Smooth muscle cell (in vitro differentiated cells): ENCODE measurements around the gene GPR101. TPM values are rescaled to one million over a fixed set of nuclear protein-coding genes. Genes with fewer than 3 reads are reported as not detected.

ENCODE experiments used
- DNase-seq: peaks from one replicate; lab custom pipeline; 2025; ENCODE audit not compliant: unreplicated experiment; lab: John Stamatoyannopoulos, UW
- H2AFZ ChIP-seq: fragments of 200-600 bp; sonication (generic); 2 replicates; pipeline ENCODE4 v1.6.0; 2016; ENCODE audit warnings: antibody characterized with exemption, low read depth, mild to moderate bottlenecking
- H3F3A ChIP-seq: fragments of 200-600 bp; sonication (generic); 2 replicates; pipeline ENCODE4 v1.6.0; 2017; ENCODE audit warnings: antibody characterized with exemption, low read depth
- H3K27ac ChIP-seq: fragments of 200-600 bp; sonication (generic); 2 replicates; pipeline ENCODE4 v1.5.1; 2016; ENCODE audit warnings: low read depth, mild to moderate bottlenecking
- H3K27me3 ChIP-seq: fragments of 200-600 bp; sonication (generic); 2 replicates; pipeline ENCODE4 v1.6.1; 2016; ENCODE audit warnings: low read depth, mild to moderate bottlenecking
- H3K36me3 ChIP-seq: fragments of 200-600 bp; sonication (generic); 2 replicates; pipeline ENCODE4 v1.5.1; 2016; ENCODE audit warnings: low read depth
- H3K4me1 ChIP-seq: fragments of 200-600 bp; sonication (generic); 2 replicates; pipeline ENCODE4 v1.5.1; 2016; ENCODE audit warnings: low read depth
- H3K4me2 ChIP-seq: fragments of 200-600 bp; sonication (generic); 2 replicates; pipeline ENCODE4 v1.6.0; 2016; ENCODE audit warnings: mild to moderate bottlenecking
- H3K4me3 ChIP-seq: fragments of 200-600 bp; sonication (generic); 2 replicates; pipeline ENCODE4 v1.5.1; 2016; ENCODE audit warnings: mild to moderate bottlenecking
- H3K79me2 ChIP-seq: fragments of 200-600 bp; sonication (generic); 2 replicates; pipeline ENCODE4 v1.6.0; 2016; ENCODE audit warnings: low read depth, mild to moderate bottlenecking
- H3K9ac ChIP-seq: fragments of 200-600 bp; sonication (generic); 2 replicates; pipeline ENCODE4 v1.6.0; 2016; ENCODE audit warnings: low read depth
- H3K9me3 ChIP-seq: fragments of 200-600 bp; sonication (generic); replicated peaks from 2 replicates; pipeline ENCODE4 v1.5.1; 2016; ENCODE audit warnings: low read depth
- H4K20me1 ChIP-seq: fragments of 200-600 bp; sonication (generic); 2 replicates; pipeline ENCODE4 v1.6.0; 2016; ENCODE audit warnings: low read depth
- CTCF ChIP-seq: fragments of 200-600 bp; sonication (generic); IDR thresholded peaks from 2 replicates; pipeline ENCODE4 v1.5.1; 2017; ENCODE audit warnings: borderline replicate concordance, mild to moderate bottlenecking, antibody characterized with exemption; ENCODE audit not compliant: insufficient read depth, poor library complexity, severe bottlenecking
- WGBS: methylation state at CpG from one replicate; pipeline ENCODE4 v1.1.7; 2016; ENCODE audit warnings: low lambda C conversion rate; 5-methylcytosine and 5-hydroxymethylcytosine counted together
- polyA plus RNA-seq: library from polyadenylated mRNA; unstranded; fragments of >200 nt; fragmentation: Nextera tagmentation; extraction: Ambion mirVana; gene quantifications from 2 replicates; pipeline ENCODE4 v1.2.1, GENCODE V29; 2016
- total RNA-seq: library from RNA; depleted of rRNA; stranded (reverse); fragments of >200 nt; gene quantifications from 2 replicates; pipeline ENCODE4 v1.2.3, GENCODE V29; 2014

Gene GPR101
- total and polyA plus RNA-seq, 2 experiments from 2014 or later: not detected

- H3K4me1 ChIP-seq: no peaks in the 10 kb centered on the region
- no peak for DNase-seq
- 48% methylated on average over 35 of the region's 37 CpGs for WGBS
- H3K79me2 ChIP-seq: no peaks in the 10 kb centered on the region
- H3K4me2 ChIP-seq: peak overlapping the region; percentile 80
- no peak for TF ChIP-seq CTCF
- H3K27ac ChIP-seq: no peak overlapping the region
- H3K9ac ChIP-seq: no peak overlapping the region
- no peaks in the 10 kb centered on the region for H3K36me3 ChIP-seq
- no peaks in the 10 kb centered on the region for H4K20me1 ChIP-seq
- no peaks in the 10 kb centered on the region for H3F3A ChIP-seq
- H3K4me3 ChIP-seq: peak overlapping the region; percentile 46
- peaks cover 54% of the 10 kb centered on the region for H3K27me3 ChIP-seq
- H3K9me3 ChIP-seq: no peaks in the 10 kb centered on the region
- H2AFZ ChIP-seq: peak overlapping the region; percentile 84
Observed at GRCh38 chrX:137052643-137053235, 18.9 kb upstream of the GPR101 start.

GRCh38 chrX:137051978-137052642 lies 18.3 kb upstream of the GPR101 start:
- H3K4me2 ChIP-seq: peak overlapping the region; percentile 80
- peak; percentile 17 for DNase-seq
- no peaks in the 10 kb centered on the region for H3K36me3 ChIP-seq
- H3K9me3 ChIP-seq: no peaks in the 10 kb centered on the region
- no peak overlapping the region for H3K27ac ChIP-seq
- peak overlapping the region; percentile 84 for H2AFZ ChIP-seq
- no peaks in the 10 kb centered on the region for H4K20me1 ChIP-seq
- peaks cover 54% of the 10 kb centered on the region for H3K27me3 ChIP-seq
- peak; percentile 70 for TF ChIP-seq CTCF
- H3K4me3 ChIP-seq: peak overlapping the region; percentile 46
- WGBS: 38% methylated on average over 23 of the region's 37 CpGs
- H3K4me1 ChIP-seq: no peaks in the 10 kb centered on the region
- H3F3A ChIP-seq: no peaks in the 10 kb centered on the region
- no peaks in the 10 kb centered on the region for H3K79me2 ChIP-seq
- no peak overlapping the region for H3K9ac ChIP-seq

- no peaks in the 10 kb centered on the region for H4K20me1 ChIP-seq
- H3K4me2 ChIP-seq: no peak overlapping the region
- H2AFZ ChIP-seq: no peak overlapping the region
- no peaks in the 10 kb centered on the region for H3K79me2 ChIP-seq
- no peaks in the 10 kb centered on the region for H3K9me3 ChIP-seq
- no peak overlapping the region for H3K9ac ChIP-seq
- TF ChIP-seq CTCF: no peak
- no peaks in the 10 kb centered on the region for H3K36me3 ChIP-seq
- no peak for DNase-seq
- H3K4me3 ChIP-seq: no peak overlapping the region
- no peak overlapping the region for H3K27ac ChIP-seq
- WGBS: 54% methylated on average over 4 of the region's 4 CpGs
- peaks cover 12% of the 10 kb centered on the region for H3K27me3 ChIP-seq
- no peaks in the 10 kb centered on the region for H3K4me1 ChIP-seq
- H3F3A ChIP-seq: no peaks in the 10 kb centered on the region
Observed at GRCh38 chrX:137044893-137045292, 11.1 kb upstream of the GPR101 start.
